GM12891 (cell line): ENCODE results near the gene PGLYRP4.

ENCODE experiments used
- DNase-seq: peaks from one replicate; pipeline ENCODE4 v3.0.0; 2011; ENCODE audit warnings: low spot score; ENCODE audit not compliant: insufficient read length
- FAIRE-seq: peaks from 2 replicates; lab custom pipeline; 2011; peaks lifted over from hg19 to GRCh38; lab: Jason Lieb, UNC
- PAX5 ChIP-seq: IDR thresholded peaks from 2 replicates; pipeline ENCODE4 v1.6.1; 2011; ENCODE audit warnings: low read length, moderate library complexity, mild to moderate bottlenecking; ENCODE audit not compliant: insufficient read depth, severe bottlenecking
- POLR2A ChIP-seq: IDR thresholded peaks from 2 replicates; pipeline ENCODE4 v1.6.1; 2011; ENCODE audit warnings: low read depth, low read length, control low read depth
- POLR2AphosphoS5 ChIP-seq: IDR thresholded peaks from 2 replicates; pipeline ENCODE4 v1.6.1; 2011; ENCODE audit warnings: low read depth, low read length, control low read depth
- POU2F2 ChIP-seq: IDR thresholded peaks from 2 replicates; pipeline ENCODE4 v1.6.1; 2011; ENCODE audit warnings: low read depth, mild to moderate bottlenecking, control low read depth, low read length, moderate library complexity
- SPI1 ChIP-seq: IDR thresholded peaks from 2 replicates; pipeline ENCODE4 v1.6.1; 2011; ENCODE audit warnings: low read depth, low read length, control low read depth
- TAF1 ChIP-seq: IDR thresholded peaks from 2 replicates; pipeline ENCODE4 v1.6.1; 2011; ENCODE audit warnings: low read depth, low read length, control low read depth

The PGLYRP4 gene

DNA sequence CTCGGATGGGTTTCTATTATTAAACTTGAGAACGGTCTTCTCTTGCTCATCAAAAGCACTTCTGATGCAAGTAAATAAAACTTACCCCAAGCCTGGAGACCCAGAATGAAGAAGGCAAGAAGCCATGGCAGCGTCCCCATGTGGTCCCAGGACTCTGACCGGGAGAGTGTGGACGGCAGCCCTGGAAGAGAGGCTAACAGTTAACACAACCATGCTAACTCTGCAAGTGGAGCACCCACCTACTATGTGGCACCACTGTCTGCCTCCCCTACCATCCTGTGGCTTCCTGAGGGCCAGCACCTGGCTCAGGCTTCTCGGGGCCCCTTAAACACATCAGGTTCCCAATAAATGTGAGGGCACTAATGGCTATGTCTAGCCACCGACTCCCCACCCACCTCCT, 38.1 kb downstream of the PGLYRP4 start:
- TF ChIP-seq POU2F2 (no peak), POLR2AphosphoS5 (no peak), TAF1 (no peak), SPI1 (no peak), PAX5 (no peak), POLR2A (no peak)
- DNase-seq (no peak), FAIRE-seq (no peak)

DNA sequence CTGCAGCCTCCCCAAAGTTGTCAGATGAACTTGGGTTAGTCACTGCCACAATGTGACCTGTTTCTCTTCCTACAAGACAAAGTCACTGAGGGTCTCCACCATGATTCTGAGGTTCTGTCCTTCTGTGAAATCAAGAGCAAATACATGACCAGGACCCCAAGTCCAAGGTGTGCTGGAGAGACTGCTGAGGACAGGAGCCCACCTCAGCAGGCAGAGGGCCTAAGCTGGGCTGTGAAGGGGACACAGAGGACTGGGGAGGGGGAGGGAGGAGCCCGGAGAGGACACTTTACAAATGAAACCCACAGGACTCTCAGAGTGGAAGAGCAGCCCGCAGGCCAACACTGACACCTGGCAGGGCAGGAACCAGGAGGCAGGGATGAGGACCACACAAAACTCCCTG, 39.2 kb downstream of the PGLYRP4 start:
- no peak for DNase-seq
- TF ChIP-seq POLR2AphosphoS5 (no peak), PAX5 (no peak), POU2F2 (no peak), TAF1 (no peak), POLR2A (no peak), SPI1 (no peak)
- no peak for FAIRE-seq

DNA sequence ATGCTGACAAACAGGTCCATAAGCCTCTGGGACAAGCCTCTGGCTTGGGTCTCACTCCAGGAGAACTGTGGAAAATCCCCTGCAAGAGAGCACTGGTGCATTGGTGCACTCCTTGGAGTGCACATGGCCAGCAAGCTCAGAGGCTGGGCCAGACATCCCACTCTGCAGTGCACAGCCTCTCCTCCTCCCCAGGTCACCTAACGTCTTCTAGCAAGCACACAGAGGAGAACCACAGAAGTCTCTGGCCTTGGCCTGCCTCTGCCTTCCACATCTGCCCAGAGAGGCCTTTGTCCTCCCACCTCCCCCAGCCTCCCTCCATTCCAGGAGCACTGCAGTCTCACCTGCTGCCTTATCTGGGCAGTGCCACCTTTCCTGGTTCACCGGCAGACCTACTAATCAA, 40.1 kb downstream of the PGLYRP4 start:
- no peak for DNase-seq
- TF ChIP-seq TAF1 (no peak), PAX5 (no peak), POU2F2 (no peak), POLR2A (no peak), POLR2AphosphoS5 (no peak), SPI1 (no peak)
- no peak for FAIRE-seq

DNA sequence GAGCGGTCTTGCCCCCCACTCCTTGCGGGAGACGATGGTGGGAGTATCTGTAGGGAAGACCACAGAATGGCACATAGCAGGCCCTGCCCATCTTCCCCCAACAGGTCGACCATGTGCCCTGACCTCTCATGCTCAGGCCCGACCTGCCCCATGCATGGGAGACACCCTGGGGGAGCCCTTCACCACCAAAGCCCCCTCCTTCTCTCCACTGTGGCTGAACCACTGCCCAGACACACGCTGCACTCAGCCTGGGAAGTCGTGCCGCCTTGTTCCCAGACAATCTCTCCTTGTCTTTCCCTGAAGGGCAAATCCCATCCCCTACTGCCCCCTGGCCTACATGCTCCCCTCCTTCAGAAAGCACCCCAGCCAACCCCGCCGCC, 41.4 kb downstream of the PGLYRP4 start:
- FAIRE-seq: no peak
- no peak for DNase-seq
- TF ChIP-seq POU2F2 (no peak), SPI1 (no peak), TAF1 (no peak), POLR2AphosphoS5 (no peak), POLR2A (no peak), PAX5 (no peak)

DNA sequence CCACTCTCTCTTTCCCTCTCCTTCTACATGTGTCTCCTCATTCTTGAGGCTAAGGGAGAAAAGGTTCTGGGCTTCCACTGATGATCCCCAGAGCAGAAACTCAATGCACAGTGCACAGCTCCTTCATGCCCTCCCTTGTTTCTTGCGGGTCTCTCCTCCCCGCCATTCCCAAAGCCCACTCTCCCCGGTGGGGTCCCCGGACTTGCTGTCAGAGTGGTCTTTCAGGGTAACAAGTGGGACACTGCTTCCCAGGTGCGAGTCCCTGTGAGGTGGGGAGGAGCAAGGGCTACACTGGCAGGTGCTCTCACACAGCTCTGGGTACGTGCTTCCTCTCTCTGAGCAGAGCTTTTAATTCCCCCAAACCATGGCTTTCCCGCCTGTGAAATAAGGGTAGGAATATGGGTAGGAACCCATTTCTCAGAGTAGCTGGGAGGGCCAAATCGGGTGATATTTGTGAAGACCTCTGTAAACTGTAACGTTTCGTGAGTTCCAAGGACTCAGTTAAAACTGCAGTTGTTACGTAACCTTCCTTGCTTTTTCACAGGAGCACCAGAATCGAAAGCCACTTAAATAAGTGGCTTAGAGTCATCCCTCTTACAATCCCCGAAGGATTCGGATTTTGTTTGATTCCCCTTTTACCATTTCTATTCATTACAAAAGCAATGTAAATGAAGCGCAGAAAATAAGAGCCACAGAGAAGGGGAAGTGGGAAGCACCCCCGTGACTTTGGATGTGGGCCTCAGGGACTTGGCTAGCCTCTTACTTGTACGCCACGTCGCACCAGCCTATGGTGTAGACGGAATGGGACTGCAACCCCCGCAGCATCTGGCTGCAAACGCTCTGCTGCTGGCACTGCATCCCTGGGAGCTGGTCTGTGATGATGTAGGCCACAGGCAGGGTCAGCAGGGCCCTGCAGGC, 42.1 kb downstream of the PGLYRP4 start:
- FAIRE-seq (no peak), DNase-seq (no peak)
- TF ChIP-seq SPI1 (0 out of 2 replicates have a peak, but pooled peaks have one; percentile 15), TAF1 (no peak), POLR2A (no peak), POLR2AphosphoS5 (no peak), POU2F2 (no peak)

DNA sequence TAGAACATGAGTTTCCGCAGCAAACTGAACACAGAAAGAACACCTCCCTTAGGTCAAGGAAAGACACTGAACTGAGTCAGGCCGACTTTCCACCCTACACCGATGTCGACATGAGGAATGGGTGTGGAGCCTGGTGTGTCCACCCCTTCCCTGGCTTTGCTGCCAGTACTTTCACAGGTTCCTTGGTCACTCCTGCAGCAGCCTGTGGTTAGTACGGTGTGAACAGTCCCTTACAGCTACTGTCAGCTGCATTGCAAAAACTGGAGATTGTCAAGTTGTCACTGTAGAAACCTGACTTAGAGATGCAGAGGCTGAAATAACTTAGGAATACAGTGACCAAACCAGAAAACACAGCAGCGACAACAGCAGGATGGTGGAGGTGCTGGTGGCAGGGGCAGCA, 43.0 kb downstream of the PGLYRP4 start:
- no peak for DNase-seq
- no peak for FAIRE-seq
- TF ChIP-seq POU2F2 (no peak), SPI1 (no peak), PAX5 (no peak), POLR2AphosphoS5 (no peak)

DNA sequence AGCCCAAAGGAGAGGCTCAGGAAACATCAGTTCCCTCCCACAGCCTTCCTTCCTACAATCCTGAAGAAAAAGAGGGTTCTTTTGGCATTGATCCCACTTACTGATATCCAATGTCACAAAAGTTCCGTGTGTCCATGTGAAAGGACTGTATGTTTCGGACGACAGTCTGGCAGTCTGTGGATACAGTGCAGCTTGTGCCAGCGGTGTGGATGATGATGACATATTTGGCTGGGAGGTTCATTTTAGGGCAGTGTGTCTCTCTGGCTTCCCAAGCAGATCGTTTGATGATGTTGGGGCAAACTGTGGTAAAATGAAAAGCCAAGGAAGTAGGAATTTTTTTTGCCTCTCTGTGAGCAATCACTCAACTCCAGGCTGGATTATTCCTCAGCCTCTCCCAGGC, 46.3 kb downstream of the PGLYRP4 start:
- no peak for DNase-seq
- TF ChIP-seq TAF1 (no peak), POLR2AphosphoS5 (no peak), POLR2A (no peak), PAX5 (no peak), SPI1 (no peak), POU2F2 (no peak)
- no peak for FAIRE-seq

DNA sequence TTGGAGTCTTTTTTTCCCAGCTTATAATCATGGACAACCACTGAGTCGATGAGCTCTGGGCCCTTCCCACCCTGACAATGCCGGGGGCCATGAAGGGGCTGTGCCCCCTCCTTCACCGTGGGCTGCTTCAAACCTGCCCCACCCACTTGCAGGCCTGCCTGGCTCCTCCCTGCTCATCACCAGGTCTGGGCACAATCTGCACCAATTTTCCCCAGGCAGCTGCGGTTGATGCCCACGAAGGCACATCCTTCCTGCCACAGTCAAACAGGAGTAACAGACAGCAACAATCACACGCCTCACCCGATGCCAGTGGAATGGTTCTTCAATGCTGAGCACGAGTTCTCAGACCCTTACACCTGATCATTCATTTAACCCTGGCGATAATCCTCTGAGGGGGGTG, 54.8 kb downstream of the PGLYRP4 start:
- TF ChIP-seq POLR2A: no peak
- no peak for TF ChIP-seq TAF1
- no peak for TF ChIP-seq PAX5
- TF ChIP-seq SPI1: no peak
- DNase-seq (no peak), FAIRE-seq (no peak)

DNA sequence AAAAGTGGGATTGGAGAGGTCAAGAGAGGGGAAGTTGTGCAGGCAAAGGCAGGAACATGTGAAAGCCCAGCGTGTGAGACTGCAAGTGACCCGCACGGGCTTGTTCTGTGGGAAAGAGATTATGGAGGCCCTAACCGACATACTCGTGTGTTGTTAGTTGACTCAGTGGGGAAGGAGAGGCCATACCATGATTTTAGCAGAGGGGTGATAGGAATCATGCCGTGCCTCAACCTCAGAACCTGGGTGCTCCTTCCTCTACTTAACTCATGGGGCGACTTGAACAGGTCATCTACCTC, 55.2 kb downstream of the PGLYRP4 start:
- FAIRE-seq: no peak
- no peak for DNase-seq
- no peak for TF ChIP-seq POLR2AphosphoS5
- no peak for TF ChIP-seq SPI1
- no peak for TF ChIP-seq PAX5
- TF ChIP-seq POLR2A: no peak
- TF ChIP-seq POU2F2: no peak
- TF ChIP-seq TAF1: no peak
